Epithelial cell of proximal tubule (primary cell): ENCODE data around the gene RNGTT. TPM values are rescaled to one million over a fixed set of nuclear protein-coding genes. Genes with fewer than 3 reads are reported as not detected.

ENCODE experiments used
- DNase-seq: peaks from one replicate; pipeline ENCODE4 v3.0.0-alpha.2; 2011; ENCODE audit warnings: low read depth
- H3K4me3 ChIP-seq: 2 replicates; pipeline ENCODE4 v1.5.1; 2011; ENCODE audit warnings: low read depth, mild to moderate bottlenecking, low read length
- total RNA-seq: library from RNA; depleted of rRNA; stranded (reverse); fragments of >200 nt; gene quantifications from 2 replicates; pipeline ENCODE4 v1.2.3, GENCODE V29; 2015
- TF ChIP-seq, protein P1 (sequence below): conservative IDR thresholded peaks from 2 replicates; pipeline ENCODE4 v1.5.1; 2012; ENCODE audit warnings: low read depth, mild to moderate bottlenecking, low read length

RNGTT gene
- total RNA-seq, 1 donor from 2014 or later = 17.6 TPM

DNA sequence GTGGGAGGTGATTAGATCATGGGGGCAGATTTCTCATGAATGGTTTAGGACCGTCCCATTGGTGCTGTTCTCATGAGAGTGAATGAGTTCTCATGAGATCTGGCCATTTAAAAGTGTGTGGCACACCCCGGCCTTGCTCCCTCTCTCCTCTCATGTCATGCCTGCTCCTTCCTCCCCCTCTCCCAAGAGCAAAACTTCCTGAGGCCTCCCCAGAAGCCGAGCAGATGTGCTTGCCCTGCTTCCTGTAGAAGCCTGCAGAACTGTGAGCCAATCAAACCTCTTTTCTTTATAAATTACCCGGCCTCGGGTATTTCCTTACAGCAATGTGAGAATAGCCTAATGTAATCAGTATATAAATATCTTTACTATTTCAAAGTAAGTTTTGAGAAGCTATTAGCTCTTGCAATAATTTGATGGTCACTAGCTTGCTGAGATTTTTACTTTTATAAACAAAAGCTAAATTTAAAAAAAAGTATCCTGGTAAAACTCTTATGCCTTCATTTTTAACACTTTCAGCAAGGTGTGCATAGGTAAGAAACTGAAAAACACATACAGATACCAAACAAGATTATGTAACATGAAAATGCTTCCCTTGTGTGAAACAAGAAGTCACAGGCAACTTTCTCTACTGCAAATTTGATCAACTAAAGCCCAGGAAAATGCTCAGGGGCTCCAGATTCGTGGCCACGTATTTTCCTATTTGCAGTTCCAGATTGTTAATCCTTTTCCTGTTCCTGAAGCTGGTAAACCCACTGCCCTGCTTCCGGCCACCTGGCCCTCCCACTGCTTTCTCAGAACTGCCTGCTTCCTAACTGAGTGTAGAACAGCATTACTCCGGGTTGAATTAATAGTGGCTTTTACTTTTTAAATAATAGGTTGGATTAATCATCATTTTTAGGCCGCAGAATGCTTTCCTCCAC lies 402.1 kb downstream of the RNGTT start:
- TF ChIP-seq, protein P1, sequence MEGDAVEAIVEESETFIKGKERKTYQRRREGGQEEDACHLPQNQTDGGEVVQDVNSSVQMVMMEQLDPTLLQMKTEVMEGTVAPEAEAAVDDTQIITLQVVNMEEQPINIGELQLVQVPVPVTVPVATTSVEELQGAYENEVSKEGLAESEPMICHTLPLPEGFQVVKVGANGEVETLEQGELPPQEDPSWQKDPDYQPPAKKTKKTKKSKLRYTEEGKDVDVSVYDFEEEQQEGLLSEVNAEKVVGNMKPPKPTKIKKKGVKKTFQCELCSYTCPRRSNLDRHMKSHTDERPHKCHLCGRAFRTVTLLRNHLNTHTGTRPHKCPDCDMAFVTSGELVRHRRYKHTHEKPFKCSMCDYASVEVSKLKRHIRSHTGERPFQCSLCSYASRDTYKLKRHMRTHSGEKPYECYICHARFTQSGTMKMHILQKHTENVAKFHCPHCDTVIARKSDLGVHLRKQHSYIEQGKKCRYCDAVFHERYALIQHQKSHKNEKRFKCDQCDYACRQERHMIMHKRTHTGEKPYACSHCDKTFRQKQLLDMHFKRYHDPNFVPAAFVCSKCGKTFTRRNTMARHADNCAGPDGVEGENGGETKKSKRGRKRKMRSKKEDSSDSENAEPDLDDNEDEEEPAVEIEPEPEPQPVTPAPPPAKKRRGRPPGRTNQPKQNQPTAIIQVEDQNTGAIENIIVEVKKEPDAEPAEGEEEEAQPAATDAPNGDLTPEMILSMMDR = no peak
- no peak for DNase-seq
- H3K4me3 ChIP-seq = no peak overlapping the region

Other genes with a start within 250 kb of the RNGTT start
- 12.7 and 62.6 TPM in 2 replicates for gene PNRC1, start 117.1 kb upstream of the RNGTT start, total RNA-seq
- gene SRSF12, start 154.5 kb upstream of the RNGTT start, total RNA-seq = 5.4 and 6.2 TPM in 2 replicates
- gene PM20D2, start 182.4 kb upstream of the RNGTT start, total RNA-seq = 44.8 and 46.5 TPM in 2 replicates